ENCODE data around the gene WWOX. TPM values are rescaled to one million over a fixed set of nuclear protein-coding genes. Genes with fewer than 3 reads are reported as not detected.

WWOX gene
- total and polyA plus RNA-seq, 2 of the 13 experiments (the other 11 are each of a cell fraction or from before 2014, with no cell fraction given): 9.1 to 37.4 TPM

DNA sequence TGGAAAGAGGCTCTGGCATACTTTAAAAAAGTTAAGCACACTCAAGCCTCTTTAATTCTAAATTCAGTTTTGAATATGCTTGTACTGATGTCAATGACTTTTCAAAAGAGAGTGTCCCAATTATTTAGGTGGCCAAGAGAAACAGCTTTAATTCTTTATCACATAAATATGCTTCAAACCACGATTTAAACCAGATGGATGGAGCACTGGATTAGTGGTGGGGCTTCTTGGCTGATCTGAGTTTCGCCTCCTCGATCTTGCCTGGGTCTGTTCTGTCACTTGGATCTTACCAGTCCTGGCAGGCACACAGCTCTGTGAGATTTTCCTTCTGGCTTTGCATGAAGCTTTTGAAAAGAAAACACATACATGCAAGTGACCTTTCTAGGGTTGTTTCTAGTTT lies 1033.2 kb downstream of the WWOX start:
- no peaks in the 10 kb centered on the region for H4K20me1 ChIP-seq (ENCODE audit: insufficient read depth, low read length)
- no peak for ATAC-seq
- no peaks in the 10 kb centered on the region for H3K36me3 ChIP-seq (replicated peaks in 1 of 2; ENCODE audit: control insufficient read depth in 1 of 2, insufficient read depth in 2 of 2, low read length in 2 of 2)
- H3K79me2 ChIP-seq (ENCODE audit: insufficient read depth, low read length): no peaks in the 10 kb centered on the region
- H3K27me3 ChIP-seq (ENCODE audit: control insufficient read depth in 1 of 2, insufficient read depth in 2 of 2, low read length in 2 of 2): no peaks in the 10 kb centered on the region; a peak in 1 of 5 replicates
- H3K27ac ChIP-seq (ENCODE audit: extremely low read length, insufficient read depth, low read length): no peak overlapping the region
- ChIA-PET POLR2A (no interaction called here), CTCF (ENCODE audit: low intra/inter-chr PET ratio, low total read pairs) (no interaction called here)
- no TSS peak for BruUV-seq (replicated peaks)
- no peak overlapping the region for H3K4me2 ChIP-seq (ENCODE audit: low read depth, low read length)
- intact Hi-C loops (cut with micrococcal nuclease; ENCODE audit: unreplicated experiment): no loop called here
- in situ Hi-C loops (cut with HindIII; ENCODE audit: extremely low pct_ligation_motif_present, low pct_unique_long_range_greater_than_20kb): no loop called here
- no peak for FAIRE-seq
- DNase-seq (ENCODE audit: low spot score): no peak
- H3K9me3 ChIP-seq (ENCODE audit: low read length): peaks cover 8% of the 10 kb centered on the region
- peaks cover 8% of the 10 kb centered on the region for H3K4me1 ChIP-seq (ENCODE audit: insufficient read depth, low read length)
- no peak overlapping the region for H3K9ac ChIP-seq (ENCODE audit: insufficient read depth, low read depth, low read length)
- H2AFZ ChIP-seq (ENCODE audit: low read length): no peak overlapping the region
- WGBS (ENCODE audit: low lambda C conversion rate): 9% methylated on average over 3 of the region's 3 CpGs
- H3K4me3 ChIP-seq (replicated peaks in 1 of 3; ENCODE audit: insufficient read depth in 1 of 3, low read depth in 2 of 3, low read length in 3 of 3): no peak overlapping the region
- TF ChIP-seq TEAD3 (CRISPR knock-in tag; optimal IDR thresholded peaks at IDR 0.05; ENCODE audit: borderline replicate concordance) (no peak), DMTF1 (CRISPR knock-in tag; IDR thresholded peaks at IDR 0.05) (no peak), ZNF234 (CRISPR knock-in tag; conservative IDR thresholded peaks at IDR 0.05) (no peak), SNAPC5 (CRISPR knock-in tag; IDR thresholded peaks at IDR 0.05; ENCODE audit: borderline replicate concordance) (no peak), ZFP91 (CRISPR knock-in tag; IDR thresholded peaks at IDR 0.05; ENCODE audit: borderline replicate concordance) (no peak), ZNF598 (CRISPR knock-in tag; IDR thresholded peaks at IDR 0.05; ENCODE audit: borderline replicate concordance) (no peak), ZKSCAN5 (CRISPR knock-in tag; IDR thresholded peaks at IDR 0.05) (no peak), ZNF33A (CRISPR knock-in tag; IDR thresholded peaks at IDR 0.05; ENCODE audit: borderline replicate concordance) (no peak), DMAP1 (CRISPR knock-in tag; IDR thresholded peaks at IDR 0.05) (no peak), ZNF747 (CRISPR knock-in tag; IDR thresholded peaks at IDR 0.05; ENCODE audit: borderline replicate concordance) (no peak), ZNF362 (CRISPR knock-in tag; IDR thresholded peaks at IDR 0.05; ENCODE audit: borderline replicate concordance) (no peak), RNF2 (conservative IDR thresholded peaks at IDR 0.05; ENCODE audit: low read depth) (no peak), ZNF24 (IDR thresholded peaks at IDR 0.05) (no peak), ZFY (CRISPR knock-in tag; IDR thresholded peaks at IDR 0.05) (no peak), SRF (IDR thresholded peaks at IDR 0.05; ENCODE audit: low read depth, low read length) (no peak), GATA4 (IDR thresholded peaks at IDR 0.05; ENCODE audit: borderline replicate concordance, low read depth) (no peak), ZBTB4 (CRISPR knock-in tag; IDR thresholded peaks at IDR 0.05; ENCODE audit: borderline replicate concordance) (no peak)
